CD14-positive monocyte (primary cell): ENCODE data around the gene ZC3H8. TPM values are rescaled to one million over a fixed set of nuclear protein-coding genes. Genes with fewer than 3 reads are reported as not detected.

Source experiments
- DNase-seq, 3 donors: peaks; one replicate each; pipeline ENCODE4 v3.0.0-alpha.2; 2011 to 2022
- H2AFZ ChIP-seq: 2 replicates; pipeline ENCODE4 v1.6.0; 2012; ENCODE audit warnings: mild to moderate bottlenecking, low read depth, low read length, inconsistent platforms; ENCODE audit not compliant: insufficient read depth, poor library complexity, severe bottlenecking
- H3K27ac ChIP-seq, 2 donors: 1 replicate in 1 of 2; 2 replicates in 1 of 2; pipeline ENCODE4 v1.5.1; 2012 to 2013; ENCODE audit warnings: low read length in 2 of 2, control low read depth in 1 of 2, inconsistent platforms in 1 of 2, low read depth in 1 of 2, mild to moderate bottlenecking in 1 of 2
- H3K27me3 ChIP-seq, 2 donors: one replicate each; pipeline versions ENCODE4 v1.6.0 to v1.6.1; 2011 to 2013; ENCODE audit warnings: low read length in 2 of 2; ENCODE audit not compliant: control insufficient read depth in 2 of 2, insufficient read depth in 2 of 2
- H3K36me3 ChIP-seq, 2 donors: replicated peaks in 1 of 2; 1 replicate in 1 of 2; 2 replicates in 1 of 2; pipeline versions ENCODE4 v1.5.1 to v1.6.1; 2012 to 2013; ENCODE audit warnings: low read length in 2 of 2, control low read depth in 1 of 2, inconsistent platforms in 1 of 2, mild to moderate bottlenecking in 1 of 2; ENCODE audit not compliant: insufficient read depth in 2 of 2, control insufficient read depth in 1 of 2
- H3K4me1 ChIP-seq, 2 donors: 1 replicate in 1 of 2; 2 replicates in 1 of 2; pipeline versions ENCODE4 v1.5.1 to v1.6.1; 2012 to 2013; ENCODE audit warnings: low read length in 2 of 2, control low read depth in 1 of 2, inconsistent platforms in 1 of 2, mild to moderate bottlenecking in 1 of 2, moderate library complexity in 1 of 2; ENCODE audit not compliant: insufficient read depth in 2 of 2, control insufficient read depth in 1 of 2
- H3K4me2 ChIP-seq: replicated peaks from 2 replicates; pipeline ENCODE3; 2012; ENCODE audit warnings: low read length, moderate library complexity, mild to moderate bottlenecking; ENCODE audit not compliant: poor library complexity, severe bottlenecking; ENCODE audit errors: extremely low read depth
- H3K4me3 ChIP-seq, 3 experiments: fragments of 200-600 bp in 1 of 3; sonication (generic) in 1 of 3; replicated peaks in 1 of 3; 1 replicate in 2 of 3; 2 replicates in 1 of 3; pipeline ENCODE4 v1.5.1; 2011 to 2013; ENCODE audit warnings: low read length in 3 of 3, mild to moderate bottlenecking in 3 of 3, control low read depth in 2 of 3, low read depth in 2 of 3, inconsistent platforms in 1 of 3, moderate library complexity in 1 of 3
- H3K79me2 ChIP-seq: 2 replicates; pipeline ENCODE4 v1.6.0; 2012; ENCODE audit warnings: mild to moderate bottlenecking, control low read depth, inconsistent platforms, low read length, moderate library complexity; ENCODE audit not compliant: insufficient read depth
- H3K9ac ChIP-seq: 2 replicates; pipeline ENCODE4 v1.6.0; 2017; ENCODE audit warnings: low read length, mild to moderate bottlenecking; ENCODE audit not compliant: insufficient read depth, poor library complexity, severe bottlenecking
- H3K9me3 ChIP-seq, 2 donors: replicated peaks in 1 of 2; 1 replicate in 1 of 2; 2 replicates in 1 of 2; pipeline versions ENCODE4 v1.5.1 to v1.6.1; 2012 to 2013; ENCODE audit warnings: low read length in 2 of 2, control low read depth in 1 of 2; ENCODE audit not compliant: control insufficient read depth in 1 of 2, insufficient read depth in 1 of 2
- H4K20me1 ChIP-seq: 2 replicates; pipeline ENCODE4 v1.6.0; 2012; ENCODE audit warnings: mild to moderate bottlenecking, low read length, control low read depth, moderate library complexity; ENCODE audit not compliant: insufficient read depth
- H3K27ac Mint-ChIP-seq, 7 donors: one replicate each; pipeline ENCODE4 v1.8.0; 2020; ENCODE audit warnings: mild to moderate bottlenecking in 7 of 7, mixed read lengths in 7 of 7, moderate library complexity in 6 of 7, inconsistent platforms in 2 of 7
- H3K27me3 Mint-ChIP-seq, 3 donors: one replicate each; pipeline ENCODE4 v1.8.0; 2021 to 2022; ENCODE audit warnings: low read depth in 3 of 3, mild to moderate bottlenecking in 3 of 3, mixed read lengths in 3 of 3, moderate library complexity in 3 of 3, inconsistent platforms in 1 of 3
- H3K36me3 Mint-ChIP-seq, 2 donors: one replicate each; pipeline ENCODE4 v1.8.0; 2020; ENCODE audit warnings: mixed read lengths in 2 of 2, inconsistent platforms in 1 of 2, mild to moderate bottlenecking in 1 of 2
- H3K4me1 Mint-ChIP-seq: one replicate; pipeline ENCODE4 v1.8.0; 2020; ENCODE audit warnings: mild to moderate bottlenecking, mixed read lengths
- H3K4me3 Mint-ChIP-seq, 2 donors: one replicate each; pipeline ENCODE4 v1.8.0; 2020; ENCODE audit warnings: mild to moderate bottlenecking in 2 of 2, mixed read lengths in 2 of 2, moderate library complexity in 1 of 2
- H3K9me3 Mint-ChIP-seq, 7 donors: one replicate each; pipeline ENCODE4 v1.8.0; 2020 to 2022; ENCODE audit warnings: mixed read lengths in 7 of 7, mild to moderate bottlenecking in 6 of 7, moderate library complexity in 6 of 7, inconsistent platforms in 2 of 7
- CTCF ChIP-seq: fragments of 200-600 bp; IDR thresholded peaks from one replicate; pipeline ENCODE4 v1.8.0; 2022; ENCODE audit warnings: antibody characterized with exemption, mild to moderate bottlenecking
- WGBS: methylation state at CpG from one replicate; pipeline ENCODE4 v1.1.5; 2013; ENCODE audit warnings: missing lambda C conversion rate; ENCODE audit not compliant: insufficient coverage; 5-methylcytosine and 5-hydroxymethylcytosine counted together
- intact Hi-C, 2 donors: fragments of 100-400 bp; cut with micrococcal nuclease; formaldehyde crosslinking; loops; one replicate each; pipeline versions ENCODE4 v1.15.0 to v1.15.1; 2023
- polyA plus RNA-seq, 3 donors: library from polyadenylated mRNA; depleted of rRNA in 1 of 3; unstranded in 2 of 3; stranded (reverse) in 1 of 3; fragments of 300-500 nt in 2 of 3; fragments of >200 nt in 1 of 3; fragmentation: Illumina TruSeq in 2 of 3; gene quantifications; 1 replicate in 2 of 3; 2 replicates in 1 of 3; pipeline ENCODE4 v1.2.3, GENCODE V29; 2012 to 2021

ZC3H8 gene
- polyA plus RNA-seq, 3 donors = 2.3 to 6.9 (median 2.3) TPM

DNA sequence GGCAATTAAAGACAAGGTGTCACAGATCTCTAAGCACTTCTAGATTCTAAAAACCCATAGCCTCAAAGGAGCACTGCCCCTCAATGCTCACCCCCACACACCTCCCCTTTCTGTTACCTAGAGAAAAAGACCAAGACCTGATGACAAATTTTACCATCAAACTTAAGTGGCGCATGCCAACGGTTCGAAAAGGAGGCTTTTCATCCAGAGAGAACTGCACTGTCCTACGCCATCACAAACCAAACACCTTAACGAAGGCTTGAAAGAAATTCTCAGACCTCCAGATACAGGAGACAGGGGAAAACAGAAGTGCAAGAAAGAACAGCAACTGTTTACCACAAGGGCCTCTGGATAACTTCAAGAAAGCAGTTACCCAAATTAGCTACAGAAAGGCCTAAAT is 18.5 kb upstream of the ZC3H8 start:
- Mint-ChIP-seq H3K4me3 (no peak overlapping the region), H3K4me1 (peaks cover 3% of the 10 kb centered on the region), H3K36me3 (peaks cover 0 to 2% of the 10 kb centered on the region in 2 donors), H3K27ac (no peak overlapping the region), H3K27me3 (no peaks in the 10 kb centered on the region), H3K9me3 (peaks cover 0 to 6% (median 3%) of the 10 kb centered on the region in 7 donors)
- no peak for DNase-seq
- H3K9ac ChIP-seq = no peak overlapping the region
- peaks cover 22% of the 10 kb centered on the region for H3K79me2 ChIP-seq
- no peaks in the 10 kb centered on the region for H3K36me3 ChIP-seq
- no peak for TF ChIP-seq CTCF
- no peak overlapping the region for H3K4me2 ChIP-seq
- no peak overlapping the region for H3K4me3 ChIP-seq
- H4K20me1 ChIP-seq = no peaks in the 10 kb centered on the region
- H3K27ac ChIP-seq = no peak overlapping the region
- peaks cover 0 to 3% of the 10 kb centered on the region in 2 donors for H3K9me3 ChIP-seq
- H3K4me1 ChIP-seq = peaks cover 3 to 12% of the 10 kb centered on the region in 2 donors
- WGBS = 96% methylated on average over 4 of the region's 5 CpGs
- H2AFZ ChIP-seq = peak overlapping the region; percentile 42
- no peaks in the 10 kb centered on the region for H3K27me3 ChIP-seq
- intact Hi-C loops = loop anchor here in 1 of 2 donors (10.0 kb wide), 1 partner anchor 219 kb away; the partner anchor contains the start of gene TMEM87B

GRCh38 chr2:112272669-112273068 is 17.8 kb upstream of the ZC3H8 start:
- H3K9ac ChIP-seq = no peak overlapping the region
- peaks cover 3% of the 10 kb centered on the region for H3K4me1 Mint-ChIP-seq
- no peaks in the 10 kb centered on the region for H4K20me1 ChIP-seq
- peaks cover 0 to 10% (median 6%) of the 10 kb centered on the region in 7 donors for H3K9me3 Mint-ChIP-seq
- H3K9me3 ChIP-seq = peaks cover 0 to 3% of the 10 kb centered on the region in 2 donors
- H3K27ac Mint-ChIP-seq = no peak overlapping the region
- H3K4me3 ChIP-seq = no peak overlapping the region
- H3K27me3 Mint-ChIP-seq = no peaks in the 10 kb centered on the region
- peaks cover 3 to 12% of the 10 kb centered on the region in 2 donors for H3K4me1 ChIP-seq
- H3K36me3 Mint-ChIP-seq = peaks cover 0 to 4% of the 10 kb centered on the region in 2 donors
- H3K27ac ChIP-seq = no peak overlapping the region
- H3K4me2 ChIP-seq = no peak overlapping the region
- 100% methylated on average over 1 of the region's 5 CpGs for WGBS
- no peaks in the 10 kb centered on the region for H3K36me3 ChIP-seq
- TF ChIP-seq CTCF = no peak
- no peak overlapping the region for H3K4me3 Mint-ChIP-seq
- intact Hi-C loops = loop anchor here in 1 of 2 donors (10.0 kb wide), 1 partner anchor 218 kb away; the partner anchor contains the start of gene TMEM87B
- DNase-seq = no peak
- H3K79me2 ChIP-seq = peaks cover 16% of the 10 kb centered on the region
- no peaks in the 10 kb centered on the region for H3K27me3 ChIP-seq
- no peak overlapping the region for H2AFZ ChIP-seq
